Keratinocyte (primary cell): ENCODE results near the gene PGAM2.

ENCODE experiments used
- CTCF ChIP-seq, 3 experiments: IDR thresholded peaks in 1 of 3; conservative IDR thresholded peaks in 1 of 3; optimal IDR thresholded peaks in 1 of 3; 2 replicates in 2 of 3; 3 replicates in 1 of 3; pipeline versions ENCODE3 to v1.5.1; 2011; ENCODE audit warnings: low read length in 3 of 3, mild to moderate bottlenecking in 3 of 3, moderate library complexity in 2 of 3, control low read depth in 1 of 3, inconsistent platforms in 1 of 3; ENCODE audit not compliant: insufficient read depth in 2 of 3; ENCODE audit errors: extremely low read depth in 1 of 3
- EZH2 ChIP-seq: IDR thresholded peaks from one replicate; pipeline ENCODE4 v1.6.1; 2012; ENCODE audit warnings: inconsistent platforms, mild to moderate bottlenecking, low read length, moderate library complexity

GRCh38 chr7:44051611-44052220 lies 13.7 kb downstream of the PGAM2 start:
- TF ChIP-seq CTCF (optimal IDR thresholded peaks at IDR 0.05 in 1 of 3, IDR thresholded peaks at IDR 0.05 in 1 of 3, conservative IDR thresholded peaks at IDR 0.05 in 1 of 3; ENCODE audit: extremely low read depth in 1 of 3, insufficient read depth in 2 of 3, low read length in 3 of 3) (no peak), EZH2 (no peak)
